ENCODE results near the gene BAG5. TPM values are rescaled to one million over a fixed set of nuclear protein-coding genes. Genes with fewer than 3 reads are reported as not detected.

BAG5 gene
- total and polyA plus RNA-seq, 2 of the 8 experiments (the other 6 are each of a cell fraction or from before 2014, with no cell fraction given) = 7.4 to 29.5 TPM

DNA sequence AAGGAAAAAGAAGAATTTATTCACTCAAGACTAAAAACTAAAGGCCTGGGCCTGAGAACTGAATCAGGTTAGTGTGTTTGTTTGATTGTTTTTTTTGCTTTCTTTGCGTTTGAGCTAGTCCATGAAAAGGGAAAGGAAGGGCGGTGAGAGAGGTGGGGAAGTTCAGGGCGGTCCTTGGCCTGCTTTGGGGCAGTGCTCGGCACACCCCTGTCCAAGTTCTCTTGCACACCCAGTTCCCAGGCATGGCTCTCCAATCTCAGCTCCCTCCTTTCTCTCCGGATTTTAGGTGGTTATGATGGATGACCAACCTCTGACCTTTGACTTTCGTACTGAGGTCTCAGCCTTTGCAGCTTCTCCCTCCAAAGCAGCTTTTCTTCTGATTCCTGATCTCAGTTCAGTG is 11.6 kb upstream of the BAG5 start (continued):
- TF ChIP-seq TAF7 (optimal IDR thresholded peaks at IDR 0.05; ENCODE audit: borderline replicate concordance, low read depth, low read length) (no peak), TEAD4 (IDR thresholded peaks at IDR 0.05; ENCODE audit: low read depth, low read length) (no peak), POLR2A (IDR thresholded peaks at IDR 0.05; ENCODE audit: control extremely low read depth in 1 of 2, low read depth in 2 of 2, low read length in 2 of 2) (no peak)

Measured in H1 (cell line).